ENCODE measurements around the gene FOXC1. TPM values are rescaled to one million over a fixed set of nuclear protein-coding genes. Genes with fewer than 3 reads are reported as not detected.

The FOXC1 gene
- total RNA-seq, 1 donor from 2014 or later: 2.3 TPM

DNA sequence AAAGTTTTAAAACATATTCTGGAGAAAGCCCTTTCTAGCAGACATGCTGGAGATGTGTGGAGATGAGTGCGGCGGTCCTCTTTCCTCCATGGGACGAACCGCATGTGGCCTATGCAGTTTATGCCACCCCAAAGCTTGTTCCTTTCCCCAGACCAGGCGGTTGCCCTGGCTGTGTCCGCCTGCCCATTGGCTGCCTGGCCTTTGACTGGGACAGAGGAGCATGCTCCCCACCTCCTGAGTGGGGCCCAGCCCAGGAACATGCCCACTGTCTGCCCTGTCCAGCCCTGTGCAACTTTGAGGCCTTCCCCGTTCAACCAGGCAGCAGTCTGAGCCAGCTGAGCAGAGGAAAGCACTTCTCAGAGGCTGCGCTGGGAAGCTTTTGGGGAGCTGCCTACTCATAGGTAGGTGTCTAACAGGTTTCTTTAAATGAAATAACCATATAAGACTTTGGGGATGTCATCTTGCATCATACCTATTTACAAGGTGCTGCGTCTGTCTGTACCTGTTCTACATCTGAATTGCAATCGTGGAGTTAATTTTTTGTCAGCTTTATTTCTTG, 20.6 kb downstream of the FOXC1 start:
- TF ChIP-seq, protein P1, sequence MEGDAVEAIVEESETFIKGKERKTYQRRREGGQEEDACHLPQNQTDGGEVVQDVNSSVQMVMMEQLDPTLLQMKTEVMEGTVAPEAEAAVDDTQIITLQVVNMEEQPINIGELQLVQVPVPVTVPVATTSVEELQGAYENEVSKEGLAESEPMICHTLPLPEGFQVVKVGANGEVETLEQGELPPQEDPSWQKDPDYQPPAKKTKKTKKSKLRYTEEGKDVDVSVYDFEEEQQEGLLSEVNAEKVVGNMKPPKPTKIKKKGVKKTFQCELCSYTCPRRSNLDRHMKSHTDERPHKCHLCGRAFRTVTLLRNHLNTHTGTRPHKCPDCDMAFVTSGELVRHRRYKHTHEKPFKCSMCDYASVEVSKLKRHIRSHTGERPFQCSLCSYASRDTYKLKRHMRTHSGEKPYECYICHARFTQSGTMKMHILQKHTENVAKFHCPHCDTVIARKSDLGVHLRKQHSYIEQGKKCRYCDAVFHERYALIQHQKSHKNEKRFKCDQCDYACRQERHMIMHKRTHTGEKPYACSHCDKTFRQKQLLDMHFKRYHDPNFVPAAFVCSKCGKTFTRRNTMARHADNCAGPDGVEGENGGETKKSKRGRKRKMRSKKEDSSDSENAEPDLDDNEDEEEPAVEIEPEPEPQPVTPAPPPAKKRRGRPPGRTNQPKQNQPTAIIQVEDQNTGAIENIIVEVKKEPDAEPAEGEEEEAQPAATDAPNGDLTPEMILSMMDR (IDR thresholded peaks at IDR 0.05): no peak
- no peaks in the 10 kb centered on the region for H3K9me3 ChIP-seq
- H3K27me3 ChIP-seq (ENCODE audit: low read depth): peaks cover 41% of the 10 kb centered on the region
- H3K27ac ChIP-seq: no peak overlapping the region
- no peak for ATAC-seq
- no peaks in the 10 kb centered on the region for H3K36me3 ChIP-seq
- H3K4me1 ChIP-seq: peaks cover 4% of the 10 kb centered on the region
- intact Hi-C loops (cut with DNase I): no loop called here
- no peak for DNase-seq
- no peak overlapping the region for H3K4me3 ChIP-seq

DNA sequence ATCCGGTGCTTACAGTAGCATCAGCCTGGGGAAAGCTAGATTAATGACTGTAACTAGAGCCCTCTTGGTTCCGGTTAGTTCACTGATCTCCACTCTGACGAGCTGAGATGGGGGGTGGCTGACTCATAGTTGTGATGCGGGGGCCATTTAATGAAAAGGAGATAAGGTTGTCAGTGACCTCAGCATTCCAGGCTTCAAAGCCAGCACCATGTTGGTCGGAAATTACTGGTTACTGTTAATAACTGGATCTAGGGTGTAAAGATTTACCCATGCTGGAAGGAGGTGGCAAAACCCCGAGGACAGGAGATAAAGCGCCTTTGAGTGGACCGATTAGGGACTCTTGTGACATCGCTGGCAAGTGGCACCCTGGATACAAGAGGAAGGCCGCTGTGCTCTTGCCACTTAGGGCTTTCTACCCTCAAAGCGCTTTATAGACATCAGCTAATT, 21.1 kb downstream of the FOXC1 start:
- intact Hi-C loops (cut with DNase I): no loop called here
- ATAC-seq (no peak), DNase-seq (no peak)
- no peaks in the 10 kb centered on the region for H3K36me3 ChIP-seq
- H3K4me3 ChIP-seq: no peak overlapping the region
- peaks cover 36% of the 10 kb centered on the region for H3K27me3 ChIP-seq (ENCODE audit: low read depth)
- H3K9me3 ChIP-seq: no peaks in the 10 kb centered on the region
- H3K4me1 ChIP-seq: no peaks in the 10 kb centered on the region
- no peak overlapping the region for H3K27ac ChIP-seq
- TF ChIP-seq, protein P1 (IDR thresholded peaks at IDR 0.05): no peak

DNA sequence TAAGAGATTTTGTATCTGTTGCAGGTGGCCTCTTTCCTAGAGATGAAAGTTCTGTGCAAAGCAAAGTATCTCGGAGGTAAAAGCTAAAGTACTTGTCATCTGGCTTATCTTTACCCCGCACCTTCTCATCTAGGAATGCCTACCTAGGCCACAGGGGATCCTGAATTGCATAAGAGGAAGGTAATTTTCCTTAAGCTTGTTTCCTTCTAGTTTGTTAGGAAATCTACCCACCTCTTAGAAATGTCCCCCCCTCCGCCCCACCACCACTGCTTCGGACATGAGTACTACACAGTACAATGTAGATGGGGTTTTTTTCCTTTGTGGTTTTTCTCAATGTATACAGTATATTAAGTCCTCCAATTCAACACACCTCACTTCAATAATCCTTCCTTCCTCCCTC, 21.5 kb downstream of the FOXC1 start:
- Histone ChIP-seq H3K27ac (no peak overlapping the region), H3K4me3 (no peak overlapping the region), H3K27me3 (ENCODE audit: low read depth) (peaks cover 32% of the 10 kb centered on the region), H3K9me3 (no peaks in the 10 kb centered on the region), H3K4me1 (no peaks in the 10 kb centered on the region), H3K36me3 (no peaks in the 10 kb centered on the region)
- intact Hi-C loops (cut with DNase I): no loop called here
- ATAC-seq (no peak), DNase-seq (no peak)
- TF ChIP-seq, protein P1 (IDR thresholded peaks at IDR 0.05): no peak

DNA sequence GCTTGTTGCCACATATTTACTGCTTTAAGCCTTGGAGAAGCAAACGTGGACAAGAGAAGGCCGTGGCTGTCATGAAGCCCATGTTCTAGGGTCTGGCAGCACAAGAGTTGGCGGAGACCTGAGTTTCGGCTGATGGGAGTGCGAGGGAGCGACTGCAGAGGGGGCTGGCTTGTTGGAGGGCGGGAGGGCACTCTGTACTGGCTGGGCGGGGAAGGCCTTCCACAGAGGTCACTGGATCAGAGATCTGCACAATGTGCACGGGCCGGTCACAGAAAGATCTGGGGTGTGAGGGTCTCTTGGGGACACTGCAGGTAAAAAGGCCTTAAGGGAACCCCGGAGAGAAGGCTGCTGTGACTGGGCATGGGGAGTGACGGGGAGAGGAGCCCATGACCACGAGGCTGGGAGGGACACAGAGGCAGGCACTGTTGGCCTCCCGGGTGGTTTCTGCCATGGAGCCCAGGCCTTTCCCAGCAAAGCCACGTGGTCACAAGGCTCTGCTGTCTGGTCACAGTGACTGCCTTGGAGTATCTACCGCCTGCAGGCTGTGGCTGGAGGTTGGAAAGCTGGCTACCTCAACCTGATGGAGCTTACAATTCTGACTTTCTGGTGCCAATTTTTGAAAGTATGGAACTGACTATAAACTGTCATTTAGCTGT, 23.8 kb downstream of the FOXC1 start:
- Histone ChIP-seq H3K4me3 (no peak overlapping the region), H3K27me3 (ENCODE audit: low read depth) (peaks cover 9% of the 10 kb centered on the region), H3K9me3 (no peaks in the 10 kb centered on the region), H3K27ac (no peak overlapping the region), H3K4me1 (no peaks in the 10 kb centered on the region), H3K36me3 (no peaks in the 10 kb centered on the region)
- intact Hi-C loops (cut with DNase I): no loop called here
- ATAC-seq (no peak), DNase-seq (no peak)
- TF ChIP-seq, protein P1 (IDR thresholded peaks at IDR 0.05): no peak

DNA sequence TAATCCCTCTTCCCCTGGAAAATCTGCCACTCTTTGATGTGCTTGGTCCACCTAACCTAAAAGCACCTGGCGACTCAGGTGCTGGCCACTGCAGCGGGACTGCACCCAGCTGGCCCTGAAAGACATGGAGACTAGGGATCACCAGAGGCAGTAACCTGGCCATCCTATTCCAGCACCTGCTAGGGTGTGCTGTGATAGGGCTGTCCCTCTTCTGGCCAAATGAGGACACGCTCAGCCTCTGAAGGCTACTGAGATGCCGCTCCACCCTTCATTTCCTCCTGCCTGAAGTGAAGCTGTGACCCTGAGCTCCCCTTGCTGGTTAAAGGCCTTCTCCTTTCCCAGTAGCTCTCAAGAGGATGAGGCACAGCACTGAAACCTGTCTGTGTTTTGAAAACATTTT, 24.4 kb downstream of the FOXC1 start:
- Histone ChIP-seq H3K27ac (no peak overlapping the region), H3K9me3 (no peaks in the 10 kb centered on the region), H3K27me3 (ENCODE audit: low read depth) (peaks cover 4% of the 10 kb centered on the region), H3K4me1 (no peaks in the 10 kb centered on the region), H3K36me3 (no peaks in the 10 kb centered on the region), H3K4me3 (no peak overlapping the region)
- intact Hi-C loops (cut with DNase I): no loop called here
- TF ChIP-seq, protein P1 (IDR thresholded peaks at IDR 0.05): no peak
- DNase-seq (no peak), ATAC-seq (no peak)

All from lower lobe of right lung (tissue), 2 donors.